OCI-LY1 (cell line): Measurements from ENCODE around the gene WFDC9.

Experiments
- H2AFZ ChIP-seq: fragments of 200-600 bp; sonication (generic), shearing (Covaris generic); 2 replicates; pipeline ENCODE4 v1.6.0; 2014; ENCODE audit warnings: antibody characterized with exemption, mild to moderate bottlenecking, low read length
- H3F3A ChIP-seq: fragments of 200-600 bp; sonication (generic), shearing (Covaris generic); 2 replicates; pipeline ENCODE4 v1.6.0; 2014; ENCODE audit warnings: mild to moderate bottlenecking, antibody characterized with exemption, low read length, moderate library complexity; ENCODE audit not compliant: insufficient read depth
- H3K27ac ChIP-seq: fragments of 200-600 bp; sonication (generic); 2 replicates; pipeline ENCODE4 v1.5.1; 2014; ENCODE audit warnings: low read length, mixed run types, mild to moderate bottlenecking, low read depth; ENCODE audit not compliant: poor library complexity, severe bottlenecking
- H3K27me3 ChIP-seq: fragments of 200-600 bp; sonication (generic); 2 replicates; pipeline ENCODE4 v1.6.0; 2014; ENCODE audit warnings: antibody characterized with exemption, mild to moderate bottlenecking, low read length, moderate library complexity; ENCODE audit not compliant: insufficient read depth
- H3K36me3 ChIP-seq: fragments of 200-600 bp; sonication (generic); 2 replicates; pipeline ENCODE4 v1.6.1; 2014; ENCODE audit warnings: mild to moderate bottlenecking, antibody characterized with exemption, low read length, moderate library complexity, mixed read lengths; ENCODE audit not compliant: insufficient read depth
- H3K4me1 ChIP-seq: fragments of 200-600 bp; sonication (generic); 2 replicates; pipeline ENCODE4 v1.5.1; 2014; ENCODE audit warnings: mild to moderate bottlenecking, low read length, moderate library complexity; ENCODE audit not compliant: insufficient read depth, severe bottlenecking
- H3K4me2 ChIP-seq: fragments of 200-600 bp; sonication (generic), shearing (Covaris generic); 2 replicates; pipeline ENCODE4 v1.6.1; 2014; ENCODE audit warnings: low read length
- H3K4me3 ChIP-seq: fragments of 200-600 bp; sonication (generic); 2 replicates; pipeline ENCODE4 v1.5.1; 2014; ENCODE audit warnings: low read length, low read depth, mild to moderate bottlenecking, mixed read lengths; ENCODE audit not compliant: poor library complexity, severe bottlenecking
- H3K79me2 ChIP-seq: fragments of 200-600 bp; shearing (Covaris generic); 2 replicates; pipeline ENCODE4 v1.6.1; 2016; ENCODE audit warnings: mixed run types, low read length, mixed read lengths; ENCODE audit not compliant: insufficient read depth
- H3K9ac ChIP-seq: fragments of 200-600 bp; sonication (generic), shearing (Covaris generic); 2 replicates; pipeline ENCODE4 v1.6.1; 2014; ENCODE audit warnings: mild to moderate bottlenecking, low read length, mixed read lengths
- H3K9me2 ChIP-seq: fragments of 200-600 bp; sonication (generic), shearing (Covaris generic); 2 replicates; pipeline ENCODE4 v1.6.1; 2014; ENCODE audit warnings: low read depth, mild to moderate bottlenecking, low read length, mixed read lengths
- H3K9me3 ChIP-seq: fragments of 200-600 bp; shearing (Covaris generic); 2 replicates; pipeline ENCODE4 v1.6.1; 2014; ENCODE audit warnings: low read length, mixed read lengths
- H4K20me1 ChIP-seq: fragments of 200-600 bp; sonication (generic), shearing (Covaris generic); 2 replicates; pipeline ENCODE4 v1.6.0; 2016; ENCODE audit warnings: mild to moderate bottlenecking, low read length; ENCODE audit not compliant: insufficient read depth
- CTCF ChIP-seq: fragments of 200-600 bp; sonication (generic), shearing (Covaris generic); IDR thresholded peaks from 2 replicates; pipeline ENCODE4 v1.5.1; 2017; ENCODE audit warnings: mild to moderate bottlenecking, antibody characterized with exemption, low read length, moderate library complexity, mixed read lengths
- EZH2 ChIP-seq: fragments of 200-600 bp; sonication (generic), shearing (Covaris generic); IDR thresholded peaks from 2 replicates; pipeline ENCODE4 v1.8.0; 2017; ENCODE audit warnings: borderline replicate concordance, mixed run types, mild to moderate bottlenecking, antibody characterized with exemption, low read length, moderate library complexity, mixed read lengths

WFDC9 gene

GRCh38 chr20:45564760-45565276, 66.3 kb downstream of the WFDC9 start:
- H4K20me1 ChIP-seq, result no peaks in the 10 kb centered on the region
- H3K9ac ChIP-seq, result no peak overlapping the region
- H3K79me2 ChIP-seq, result no peaks in the 10 kb centered on the region
- no peaks in the 10 kb centered on the region for H3K4me1 ChIP-seq
- H3K27me3 ChIP-seq, result no peaks in the 10 kb centered on the region
- H2AFZ ChIP-seq, result no peak overlapping the region
- TF ChIP-seq EZH2, result no peak
- TF ChIP-seq CTCF, result no peak
- H3K4me3 ChIP-seq, result no peak overlapping the region
- H3K36me3 ChIP-seq, result no peaks in the 10 kb centered on the region
- no peak overlapping the region for H3K4me2 ChIP-seq
- H3K27ac ChIP-seq, result no peak overlapping the region
- H3F3A ChIP-seq, result no peaks in the 10 kb centered on the region
- no peaks in the 10 kb centered on the region for H3K9me3 ChIP-seq
- H3K9me2 ChIP-seq, result no peaks in the 10 kb centered on the region
